Left ventricle myocardium inferior (tissue), 1 donor: ENCODE results near the gene GCHFR. TPM values are rescaled to one million over a fixed set of nuclear protein-coding genes. Genes with fewer than 3 reads are reported as not detected.

Experiments
- DNase-seq: peaks from one replicate; pipeline ENCODE4 v3.0.0-alpha.2; 2020
- H3K27ac ChIP-seq: fragments of 200-600 bp; replicated peaks from 2 replicates; pipeline ENCODE4 v1.8.0; 2021
- H3K27me3 ChIP-seq: fragments of 200-600 bp; 2 replicates; pipeline ENCODE4 v1.8.0; 2021; ENCODE audit warnings: low read depth
- H3K36me3 ChIP-seq: fragments of 200-600 bp; 2 replicates; pipeline ENCODE4 v1.8.0; 2021
- H3K4me1 ChIP-seq: fragments of 200-600 bp; 2 replicates; pipeline ENCODE4 v1.8.0; 2021
- H3K4me3 ChIP-seq: fragments of 200-600 bp; 2 replicates; pipeline ENCODE4 v1.8.0; 2021; ENCODE audit warnings: mild to moderate bottlenecking, moderate library complexity
- H3K9me3 ChIP-seq: fragments of 200-600 bp; replicated peaks from 2 replicates; pipeline ENCODE4 v1.8.0; 2021
- intact Hi-C: fragments of 100-400 bp; cut with micrococcal nuclease; formaldehyde crosslinking; loops from one replicate; pipeline ENCODE4 v1.11.0; 2022
- total RNA-seq: library from RNA; stranded (reverse); fragmentation: NEBNext Ultra II Directional; extraction: Animal tissue kit (Norgen Biotek cat#: 25700); gene quantifications from one replicate; pipeline ENCODE4 v1.2.1, GENCODE V29; 2021
- TF ChIP-seq, protein P1 (sequence below): fragments of 200-600 bp; IDR thresholded peaks from 2 replicates; pipeline ENCODE4 v1.8.0; 2021; ENCODE audit warnings: antibody characterized with exemption, mild to moderate bottlenecking, borderline replicate concordance
- donor health status: DM: no; HTN: yes; CAD: no; lungs with severe emphysema.

The GCHFR gene
- total RNA-seq, 1 donor from 2014 or later: 7.1 TPM

- Histone ChIP-seq H3K4me1 (peaks cover 14% of the 10 kb centered on the region), H3K27ac (no peak overlapping the region), H3K9me3 (no peaks in the 10 kb centered on the region), H3K36me3 (peaks cover under 1% of the 10 kb centered on the region), H3K4me3 (no peak overlapping the region), H3K27me3 (no peaks in the 10 kb centered on the region)
- TF ChIP-seq, protein P1, sequence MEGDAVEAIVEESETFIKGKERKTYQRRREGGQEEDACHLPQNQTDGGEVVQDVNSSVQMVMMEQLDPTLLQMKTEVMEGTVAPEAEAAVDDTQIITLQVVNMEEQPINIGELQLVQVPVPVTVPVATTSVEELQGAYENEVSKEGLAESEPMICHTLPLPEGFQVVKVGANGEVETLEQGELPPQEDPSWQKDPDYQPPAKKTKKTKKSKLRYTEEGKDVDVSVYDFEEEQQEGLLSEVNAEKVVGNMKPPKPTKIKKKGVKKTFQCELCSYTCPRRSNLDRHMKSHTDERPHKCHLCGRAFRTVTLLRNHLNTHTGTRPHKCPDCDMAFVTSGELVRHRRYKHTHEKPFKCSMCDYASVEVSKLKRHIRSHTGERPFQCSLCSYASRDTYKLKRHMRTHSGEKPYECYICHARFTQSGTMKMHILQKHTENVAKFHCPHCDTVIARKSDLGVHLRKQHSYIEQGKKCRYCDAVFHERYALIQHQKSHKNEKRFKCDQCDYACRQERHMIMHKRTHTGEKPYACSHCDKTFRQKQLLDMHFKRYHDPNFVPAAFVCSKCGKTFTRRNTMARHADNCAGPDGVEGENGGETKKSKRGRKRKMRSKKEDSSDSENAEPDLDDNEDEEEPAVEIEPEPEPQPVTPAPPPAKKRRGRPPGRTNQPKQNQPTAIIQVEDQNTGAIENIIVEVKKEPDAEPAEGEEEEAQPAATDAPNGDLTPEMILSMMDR: no peak
- no peak for DNase-seq
- intact Hi-C loops: loop anchor here (10.0 kb wide), 1 partner anchor 110 kb away; no protein-coding TSS in a partner anchor
Measured at GRCh38 chr15:40785164-40785563, 21.3 kb downstream of the GCHFR start.

GRCh38 chr15:40785814-40786213 lies 21.9 kb downstream of the GCHFR start:
- no peak overlapping the region for H3K27ac ChIP-seq
- intact Hi-C loops: loop anchor here (10.0 kb wide), 1 partner anchor 111 kb away; no protein-coding TSS in a partner anchor
- TF ChIP-seq, protein P1: no peak
- H3K9me3 ChIP-seq: no peaks in the 10 kb centered on the region
- no peak for DNase-seq
- H3K27me3 ChIP-seq: no peaks in the 10 kb centered on the region
- H3K4me1 ChIP-seq: peaks cover 21% of the 10 kb centered on the region
- H3K4me3 ChIP-seq: no peak overlapping the region
- peaks cover 7% of the 10 kb centered on the region for H3K36me3 ChIP-seq

DNA sequence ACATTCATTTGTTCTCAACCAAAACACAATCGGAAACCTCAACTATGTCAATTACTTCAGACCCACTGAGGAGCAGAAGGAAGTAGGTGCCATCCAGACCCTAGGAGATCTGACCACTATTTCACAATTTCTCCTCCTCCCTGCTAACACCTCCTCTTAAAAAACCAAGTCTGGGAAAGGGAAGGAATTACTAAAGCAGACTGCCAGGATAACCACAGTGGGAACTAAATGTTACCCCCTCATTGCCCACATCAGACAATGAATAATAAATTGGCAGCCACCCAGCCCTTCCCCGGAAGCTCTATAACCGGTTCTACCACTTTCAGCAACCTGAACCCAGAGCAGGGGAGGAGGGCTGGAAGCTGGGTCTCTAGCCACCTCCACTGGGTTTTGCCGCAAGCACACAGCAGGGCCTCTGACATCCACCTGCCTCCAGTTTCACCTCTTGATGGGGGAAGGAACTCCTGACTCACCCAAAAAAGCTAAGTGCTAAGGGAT lies 23.5 kb downstream of the GCHFR start:
- Histone ChIP-seq H3K27ac (no peak overlapping the region), H3K27me3 (no peaks in the 10 kb centered on the region), H3K9me3 (no peaks in the 10 kb centered on the region), H3K4me3 (no peak overlapping the region), H3K36me3 (peaks cover 22% of the 10 kb centered on the region), H3K4me1 (peaks cover 21% of the 10 kb centered on the region)
- intact Hi-C loops: loop anchor here (10.0 kb wide), 1 partner anchor 113 kb away; no protein-coding TSS in a partner anchor
- DNase-seq: no peak
- TF ChIP-seq, protein P1: no peak

- Histone ChIP-seq H3K36me3 (peaks cover 24% of the 10 kb centered on the region), H3K27me3 (no peaks in the 10 kb centered on the region), H3K9me3 (no peaks in the 10 kb centered on the region), H3K27ac (no peak overlapping the region), H3K4me3 (no peak overlapping the region), H3K4me1 (peaks cover 21% of the 10 kb centered on the region)
- intact Hi-C loops: loop anchor here (10.0 kb wide), 1 partner anchor 113 kb away; no protein-coding TSS in a partner anchor
- no peak for DNase-seq
- TF ChIP-seq, protein P1: no peak
Measured at GRCh38 chr15:40787991-40788390, 24.1 kb downstream of the GCHFR start.

- intact Hi-C loops: loop anchor here (10.0 kb wide), 1 partner anchor 114 kb away; no protein-coding TSS in a partner anchor
- H3K27ac ChIP-seq: no peak overlapping the region
Measured at GRCh38 chr15:40789119-40789518, 25.3 kb downstream of the GCHFR start.

More at GRCh38 chr15:40789119-40789518, 25.3 kb downstream of the GCHFR start:
- peaks cover 24% of the 10 kb centered on the region for H3K36me3 ChIP-seq
- H3K27me3 ChIP-seq: no peaks in the 10 kb centered on the region
- DNase-seq: no peak
- H3K9me3 ChIP-seq: no peaks in the 10 kb centered on the region
- H3K4me1 ChIP-seq: peaks cover 30% of the 10 kb centered on the region
- H3K4me3 ChIP-seq: no peak overlapping the region
- TF ChIP-seq, protein P1: no peak
